GM23338 (cell line): ENCODE measurements around the gene TECPR2. TPM values are rescaled to one million over a fixed set of nuclear protein-coding genes. Genes with fewer than 3 reads are reported as not detected.

ENCODE experiments used
- ATAC-seq: fragments of 200-7000 bp; cut with Tn5 transposase; 3 replicates; pipeline ENCODE4 v1.9.1; 2020
- DNase-seq: peaks from one replicate; pipeline ENCODE4 v3.0.0-alpha.2; 2015; ENCODE audit warnings: low spot score
- H2AFZ ChIP-seq: fragments of 200-600 bp; sonication (generic); 2 replicates; pipeline ENCODE4 v1.8.0; 2016; ENCODE audit warnings: antibody characterized with exemption, mild to moderate bottlenecking, moderate library complexity
- H3F3A ChIP-seq: fragments of 200-600 bp; sonication (generic); replicated peaks from 2 replicates; pipeline ENCODE4 v1.8.0; 2017; ENCODE audit warnings: antibody characterized with exemption, mixed run types, low read depth
- H3K27ac ChIP-seq: fragments of 200-600 bp; sonication (generic); 2 replicates; pipeline ENCODE4 v1.6.1; 2016; ENCODE audit warnings: low read depth
- H3K27me3 ChIP-seq: fragments of 200-600 bp; sonication (generic); 2 replicates; pipeline ENCODE4 v1.8.0; 2016; ENCODE audit warnings: mild to moderate bottlenecking, mixed run types, moderate library complexity; ENCODE audit not compliant: insufficient read depth
- H3K36me3 ChIP-seq: fragments of 200-600 bp; sonication (generic); 2 replicates; pipeline ENCODE4 v1.8.0; 2016; ENCODE audit warnings: mild to moderate bottlenecking; ENCODE audit not compliant: insufficient read depth
- H3K4me1 ChIP-seq: fragments of 200-600 bp; sonication (generic); 2 replicates; pipeline ENCODE4 v1.8.0; 2016; ENCODE audit warnings: mild to moderate bottlenecking, moderate library complexity; ENCODE audit not compliant: insufficient read depth
- H3K4me2 ChIP-seq: fragments of 200-600 bp; sonication (generic); 2 replicates; pipeline ENCODE4 v1.7.1; 2017; ENCODE audit warnings: mixed run types
- H3K4me3 ChIP-seq: fragments of 200-600 bp; sonication (generic); 2 replicates; pipeline ENCODE4 v1.6.1; 2016; ENCODE audit warnings: mixed run types
- H3K79me2 ChIP-seq: fragments of 200-600 bp; sonication (generic); replicated peaks from 2 replicates; pipeline ENCODE4 v1.8.0; 2017; ENCODE audit warnings: mild to moderate bottlenecking; ENCODE audit not compliant: insufficient read depth
- H3K9me2 ChIP-seq: fragments of 200-600 bp; sonication (generic); 2 replicates; pipeline ENCODE4 v1.8.0; 2017; ENCODE audit not compliant: insufficient read depth
- H4K20me1 ChIP-seq: fragments of 200-600 bp; sonication (generic); replicated peaks from 2 replicates; pipeline ENCODE4 v1.8.0; 2017; ENCODE audit warnings: mild to moderate bottlenecking; ENCODE audit not compliant: insufficient read depth
- H3K27ac Mint-ChIP-seq: 2 replicates; pipeline ENCODE4 v1.8.0; 2020; ENCODE audit warnings: inconsistent platforms, mild to moderate bottlenecking, moderate library complexity, mixed read lengths
- H3K27me3 Mint-ChIP-seq: 3 replicates; pipeline ENCODE4 v1.8.0; 2022; ENCODE audit warnings: low read depth, mild to moderate bottlenecking, moderate library complexity, mixed read lengths, inconsistent platforms; ENCODE audit not compliant: insufficient read depth, poor library complexity
- H3K36me3 Mint-ChIP-seq: 3 replicates; pipeline ENCODE4 v1.8.0; 2021; ENCODE audit warnings: low read depth, mild to moderate bottlenecking, inconsistent platforms, moderate library complexity, mixed read lengths
- H3K4me1 Mint-ChIP-seq: 3 replicates; pipeline ENCODE4 v1.8.0; 2020; ENCODE audit warnings: mild to moderate bottlenecking, inconsistent platforms, mixed read lengths
- H3K4me3 Mint-ChIP-seq: 3 replicates; pipeline ENCODE4 v1.8.0; 2021; ENCODE audit warnings: moderate library complexity, mild to moderate bottlenecking, inconsistent platforms, mixed read lengths
- H3K9me3 Mint-ChIP-seq: 3 replicates; pipeline ENCODE4 v1.8.0; 2020; ENCODE audit warnings: moderate library complexity, mild to moderate bottlenecking, inconsistent platforms, mixed read lengths
- CREB1 ChIP-seq: fragments of 250-450 bp; sonication (Bioruptor Pico); IDR thresholded peaks from 2 replicates; pipeline ENCODE4 v1.5.0; 2020; ENCODE audit warnings: low read depth, mild to moderate bottlenecking, moderate library complexity
- CTCF ChIP-seq, 2 experiments: fragments of 200-600 bp in 1 of 2; sonication (generic) in 1 of 2; conservative IDR thresholded peaks; 2 replicates each; pipeline versions ENCODE4 v1.5.1 to v1.6.1; 2016 to 2017; ENCODE audit warnings: antibody characterized with exemption in 2 of 2, low read depth in 2 of 2, mild to moderate bottlenecking in 2 of 2, moderate library complexity in 1 of 2
- ETS1 ChIP-seq: IDR thresholded peaks from 2 replicates; pipeline ENCODE4 v1.6.1; 2016; ENCODE audit warnings: antibody characterized with exemption
- NANOG ChIP-seq: IDR thresholded peaks from 2 replicates; pipeline ENCODE4 v1.6.1; 2016; ENCODE audit warnings: antibody characterized with exemption, borderline replicate concordance
- POLR2AphosphoS5 ChIP-seq: IDR thresholded peaks from 2 replicates; pipeline ENCODE4 v1.6.1; 2016; ENCODE audit warnings: antibody characterized with exemption, low read depth
- STAT1 ChIP-seq: IDR thresholded peaks from one replicate; pipeline ENCODE4 v1.6.1; 2016; ENCODE audit warnings: antibody characterized with exemption; ENCODE audit not compliant: unreplicated experiment
- ZNF114 ChIP-seq: fragments of 250-450 bp; sonication (Bioruptor Pico); IDR thresholded peaks from 2 replicates; pipeline ENCODE4 v1.5.0; 2020; ENCODE audit warnings: mild to moderate bottlenecking, moderate library complexity
- ZNF462 ChIP-seq: fragments of 250-450 bp; sonication (Bioruptor Pico); IDR thresholded peaks from 2 replicates; pipeline ENCODE4 v1.5.0; 2020; ENCODE audit warnings: mild to moderate bottlenecking, moderate library complexity
- polyA plus RNA-seq: library from polyadenylated mRNA; unstranded; fragments of >200 nt; fragmentation: Nextera tagmentation; extraction: Ambion mirVana; gene quantifications from 2 replicates; pipeline ENCODE4 v1.2.1, GENCODE V29; 2016
- total RNA-seq: library from RNA; depleted of rRNA; stranded (reverse); fragments of >200 nt; shearing (Covaris generic); gene quantifications from 2 replicates; pipeline ENCODE4 v1.2.3, GENCODE V29; 2014

The TECPR2 gene
- total and polyA plus RNA-seq, 2 experiments from 2014 or later = 4.8 to 20.5 TPM

GRCh38 chr14:102504328-102504999 lies 141.7 kb downstream of the TECPR2 start:
- H3K36me3 Mint-ChIP-seq = peaks cover 6% of the 10 kb centered on the region; the same call in 1 of the 3 replicates
- peaks cover 11% of the 10 kb centered on the region; the same call in 1 of the 2 replicates for H3K27me3 ChIP-seq
- ATAC-seq (no peak), DNase-seq (no peak)
- H3K36me3 ChIP-seq = 0 out of 2 replicates have a peak, but pooled peaks cover 2% of the 10 kb centered on the region
- H3K27ac Mint-ChIP-seq = no peak overlapping the region
- no peaks in the 10 kb centered on the region for H3K79me2 ChIP-seq
- H3K9me2 ChIP-seq = no peaks in the 10 kb centered on the region
- H3K27ac ChIP-seq = no peak overlapping the region
- H3K4me2 ChIP-seq = no peak overlapping the region
- H3K9me3 Mint-ChIP-seq = no peaks in the 10 kb centered on the region
- H3K4me1 ChIP-seq = no peaks in the 10 kb centered on the region
- TF ChIP-seq ZNF114 (CRISPR knock-in tag) (no peak), ZNF462 (CRISPR knock-in tag) (no peak), ETS1 (no peak), NANOG (no peak), CREB1 (CRISPR knock-in tag) (no peak), POLR2AphosphoS5 (no peak; the same call in none of the 2 replicates), STAT1 (no peak), CTCF (conservative IDR thresholded peaks at IDR 0.05; ENCODE audit: low read depth in 2 of 2) (no peak)
- H3F3A ChIP-seq = peaks cover 19% of the 10 kb centered on the region
- H3K4me3 Mint-ChIP-seq = no peak overlapping the region
- H4K20me1 ChIP-seq = peaks cover 4% of the 10 kb centered on the region; the same call in 1 of the 2 replicates
- H3K4me1 Mint-ChIP-seq = peaks cover 9% of the 10 kb centered on the region
- H3K27me3 Mint-ChIP-seq = peaks cover 6% of the 10 kb centered on the region
- no peak overlapping the region for H3K4me3 ChIP-seq
- no peak overlapping the region for H2AFZ ChIP-seq
